SH-SY5Y (cell line): Measurements from ENCODE around the gene EPS8L3.

Source experiments
- GATA2 ChIP-seq: IDR thresholded peaks from 2 replicates; pipeline ENCODE4 v1.6.1; 2011; ENCODE audit warnings: mild to moderate bottlenecking, low read depth, low read length
- GATA3 ChIP-seq: IDR thresholded peaks from 2 replicates; pipeline ENCODE4 v1.6.1; 2011; ENCODE audit warnings: low read depth, mild to moderate bottlenecking, low read length, moderate library complexity

DNA sequence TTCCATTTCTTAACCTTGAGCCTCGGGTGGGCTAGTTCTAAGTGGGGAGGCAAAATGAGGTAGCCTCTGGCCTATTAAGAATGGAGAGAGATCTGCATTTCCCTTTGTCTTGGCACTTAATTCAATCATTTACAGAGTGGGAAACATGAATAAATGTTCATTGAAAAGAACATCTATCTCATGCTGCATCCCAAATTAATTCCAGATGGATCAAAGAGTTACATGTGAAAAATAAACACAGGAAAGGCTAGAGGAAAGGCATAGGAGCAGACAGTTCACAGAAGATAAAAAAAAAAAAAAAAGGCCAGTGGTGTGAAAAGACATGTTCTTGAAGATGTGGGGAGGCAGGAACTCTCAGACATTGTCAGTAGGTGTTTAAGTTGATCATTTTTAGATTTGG, 35.7 kb upstream of the EPS8L3 start:
- TF ChIP-seq GATA3 (no peak), GATA2 (no peak)
